GM12872 (cell line): ENCODE data around the gene ABAT.

ENCODE experiments used
- TF ChIP-seq, protein P1 (sequence below): IDR thresholded peaks from 3 replicates; pipeline ENCODE4 v1.5.1; 2011; ENCODE audit warnings: low read depth, mild to moderate bottlenecking, low read length, moderate library complexity; ENCODE audit not compliant: insufficient read depth

ABAT gene

DNA sequence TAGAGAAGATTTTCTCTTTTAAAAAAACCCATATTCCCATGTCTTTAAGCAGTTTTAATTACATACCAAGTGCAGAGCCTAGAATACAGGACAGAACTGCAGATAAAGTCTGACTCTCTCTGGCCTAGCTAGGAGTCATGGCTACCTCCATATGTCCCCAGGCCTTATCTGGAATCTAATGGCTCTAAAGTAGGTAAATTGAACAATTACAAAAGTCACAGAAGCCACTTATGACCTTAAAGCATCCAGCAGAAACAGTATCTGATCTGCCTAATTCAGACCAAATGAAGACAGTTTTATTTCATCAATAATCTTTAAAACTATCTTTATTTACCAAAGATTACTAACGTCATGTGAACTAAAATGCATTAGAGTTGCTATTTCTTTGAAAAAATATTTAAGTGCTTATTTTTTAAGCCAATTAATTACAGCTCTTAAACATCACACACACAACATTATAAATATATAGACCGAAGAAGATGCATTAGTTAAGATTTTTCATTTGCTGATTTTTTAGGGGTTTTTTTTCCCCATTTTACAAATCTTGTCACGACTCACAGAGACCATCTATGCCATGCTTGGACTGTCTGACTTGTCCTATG, 152.0 kb downstream of the ABAT start:
- TF ChIP-seq, protein P1, sequence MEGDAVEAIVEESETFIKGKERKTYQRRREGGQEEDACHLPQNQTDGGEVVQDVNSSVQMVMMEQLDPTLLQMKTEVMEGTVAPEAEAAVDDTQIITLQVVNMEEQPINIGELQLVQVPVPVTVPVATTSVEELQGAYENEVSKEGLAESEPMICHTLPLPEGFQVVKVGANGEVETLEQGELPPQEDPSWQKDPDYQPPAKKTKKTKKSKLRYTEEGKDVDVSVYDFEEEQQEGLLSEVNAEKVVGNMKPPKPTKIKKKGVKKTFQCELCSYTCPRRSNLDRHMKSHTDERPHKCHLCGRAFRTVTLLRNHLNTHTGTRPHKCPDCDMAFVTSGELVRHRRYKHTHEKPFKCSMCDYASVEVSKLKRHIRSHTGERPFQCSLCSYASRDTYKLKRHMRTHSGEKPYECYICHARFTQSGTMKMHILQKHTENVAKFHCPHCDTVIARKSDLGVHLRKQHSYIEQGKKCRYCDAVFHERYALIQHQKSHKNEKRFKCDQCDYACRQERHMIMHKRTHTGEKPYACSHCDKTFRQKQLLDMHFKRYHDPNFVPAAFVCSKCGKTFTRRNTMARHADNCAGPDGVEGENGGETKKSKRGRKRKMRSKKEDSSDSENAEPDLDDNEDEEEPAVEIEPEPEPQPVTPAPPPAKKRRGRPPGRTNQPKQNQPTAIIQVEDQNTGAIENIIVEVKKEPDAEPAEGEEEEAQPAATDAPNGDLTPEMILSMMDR, result no peak

DNA sequence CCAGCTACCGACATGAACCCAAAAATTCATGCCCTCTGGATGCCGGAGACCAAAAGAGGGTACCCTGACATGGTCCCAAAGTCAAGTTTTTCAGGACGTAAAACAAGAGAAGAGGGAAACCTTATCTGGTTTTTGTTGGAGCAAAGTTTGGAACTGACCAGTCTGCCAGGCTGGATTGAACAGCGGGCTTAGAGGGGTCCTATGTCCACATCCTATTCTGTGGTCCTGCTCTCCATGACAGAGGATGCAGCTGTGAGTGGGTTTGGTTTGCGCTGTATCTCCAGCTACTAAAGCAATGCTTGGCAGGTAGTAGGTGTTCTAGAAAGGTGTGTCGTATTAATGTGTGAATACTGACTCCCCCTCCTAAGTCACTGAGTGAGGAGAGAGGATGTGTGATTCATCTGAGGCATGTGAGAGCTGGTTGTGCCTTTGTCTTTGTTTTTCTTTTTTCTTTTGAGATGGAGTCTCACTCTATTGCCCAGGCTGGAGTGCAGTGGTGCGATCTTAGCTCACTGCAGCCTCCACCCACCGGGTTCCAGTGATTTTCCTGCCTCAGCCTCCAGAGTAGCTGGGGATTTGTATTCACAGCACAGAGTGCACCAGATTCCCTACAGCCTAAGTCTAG, 154.2 kb downstream of the ABAT start:
- TF ChIP-seq, protein P1, result no peak

DNA sequence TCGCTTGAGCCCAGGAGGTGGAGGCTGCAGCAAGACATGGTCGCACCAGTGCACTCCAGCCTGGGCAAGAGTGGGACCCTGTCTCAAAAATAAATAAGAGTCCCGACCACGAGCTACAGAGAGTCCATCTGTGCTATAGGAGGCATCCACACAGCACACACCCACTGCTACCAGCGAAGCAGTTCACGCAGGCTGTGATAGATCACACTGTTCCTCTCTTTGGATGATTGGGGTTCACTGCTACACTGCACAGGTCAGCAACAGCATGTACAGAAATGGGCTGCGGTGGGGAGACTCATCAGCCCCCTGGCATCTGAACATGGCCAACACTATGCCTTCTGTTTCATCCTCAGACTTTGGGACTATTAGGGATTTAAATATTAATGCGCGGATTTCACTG, 157.0 kb downstream of the ABAT start:
- TF ChIP-seq, protein P1, result no peak

DNA sequence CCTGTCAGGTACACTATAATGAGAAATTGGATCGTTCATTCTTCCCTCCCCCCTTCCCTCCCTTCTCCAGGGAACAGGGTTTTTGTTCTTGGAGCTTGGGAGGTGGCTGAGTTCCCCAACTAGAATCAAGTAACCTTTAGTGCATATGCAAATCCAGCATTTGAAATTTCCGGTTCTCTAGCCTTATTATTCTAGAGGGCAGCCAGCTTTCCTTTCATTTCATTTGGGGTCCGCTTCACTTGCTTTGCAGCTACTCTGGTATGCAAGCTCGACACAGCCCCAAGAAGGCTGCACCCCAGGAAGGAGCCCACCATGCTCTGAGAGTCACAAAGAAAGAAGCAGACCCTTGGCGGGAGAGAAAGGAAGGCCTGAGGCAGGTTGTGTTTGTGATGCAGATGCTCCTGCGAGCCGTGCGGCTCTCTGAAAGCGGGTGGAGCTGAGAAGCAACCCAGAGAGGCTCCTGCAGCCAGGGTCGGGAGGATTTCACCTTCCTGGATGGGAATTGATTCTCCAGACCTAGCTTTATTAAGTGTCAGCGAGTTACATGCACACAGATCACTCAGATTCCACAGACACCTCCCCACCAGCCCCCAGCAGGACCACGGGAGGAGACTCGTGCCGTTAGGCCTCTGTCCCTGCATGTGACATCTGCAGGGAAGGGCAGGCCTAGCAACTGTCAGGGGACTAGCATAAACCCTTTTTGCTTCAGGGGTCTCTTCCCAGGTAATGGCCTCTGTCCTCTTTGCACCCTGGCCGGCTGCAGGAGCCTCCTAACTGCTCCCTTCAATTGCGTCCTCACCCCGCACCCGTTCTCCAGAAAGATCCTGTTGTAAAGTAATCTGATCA, 157.7 kb downstream of the ABAT start:
- TF ChIP-seq, protein P1, result no peak

DNA sequence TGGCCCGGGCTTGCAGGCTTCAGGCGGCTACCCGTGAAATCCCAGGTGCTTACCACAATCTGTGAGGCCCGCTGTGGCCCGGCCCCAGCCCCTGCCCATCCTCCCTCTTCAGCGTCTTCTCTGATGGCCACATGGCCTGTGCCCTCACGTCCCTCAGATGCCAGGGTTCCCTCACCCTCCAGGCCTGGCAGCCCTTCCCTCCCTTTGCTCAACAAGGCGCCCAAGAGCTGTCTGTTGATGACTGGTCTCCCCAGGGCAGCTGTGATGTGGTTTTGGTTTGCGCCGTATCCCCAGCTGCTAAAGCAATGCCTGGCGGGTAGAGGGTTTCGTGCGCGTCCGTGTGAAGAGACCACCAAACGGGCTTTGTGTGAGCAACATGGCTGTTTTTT, 158.3 kb downstream of the ABAT start:
- TF ChIP-seq, protein P1, result no peak
